Measurements from ENCODE around the gene CCNK.

CCNK gene

DNA sequence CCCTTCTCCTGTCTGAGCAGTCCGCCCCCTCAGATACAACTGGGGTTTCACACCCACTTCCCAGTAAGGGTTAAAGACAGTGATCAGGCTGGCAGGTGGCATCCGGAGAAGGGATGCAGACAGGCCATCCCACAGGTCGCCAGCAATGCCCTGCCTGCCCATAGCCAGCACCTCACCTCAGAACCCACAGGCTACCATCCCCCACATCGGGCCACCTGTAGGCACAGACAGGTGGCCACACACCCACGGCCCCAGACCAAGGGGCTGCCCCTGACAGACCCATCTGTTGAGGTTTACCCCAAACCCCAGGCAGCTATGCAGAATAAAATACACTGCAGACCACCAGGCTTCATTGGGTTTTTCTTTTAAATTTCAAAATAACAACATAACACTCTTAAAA lies 57.5 kb downstream of the CCNK start:
- DNase-seq = no peak

DNA sequence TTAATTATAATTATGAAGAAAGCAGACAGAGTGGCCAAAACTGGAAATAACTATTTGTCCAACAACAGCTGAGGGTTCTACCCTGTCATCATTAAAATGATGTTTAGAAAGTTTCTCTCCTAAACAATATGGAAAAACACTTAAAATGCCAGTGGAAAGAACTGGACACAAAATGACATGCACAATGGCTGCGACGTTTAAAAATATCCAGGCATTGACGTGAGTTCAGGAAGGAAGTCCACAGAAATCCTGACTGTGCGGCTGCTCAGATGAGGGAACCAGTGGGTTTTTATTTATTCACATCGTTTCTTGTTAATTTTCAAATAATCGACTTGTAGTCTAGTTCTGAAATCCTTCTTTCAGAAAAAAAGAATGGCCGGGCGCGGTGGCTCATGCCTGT lies 58.3 kb downstream of the CCNK start:
- no peak for DNase-seq

- DNase-seq = no peak
Observed at GRCh38 chr14:99540196-99541032, 59.2 kb downstream of the CCNK start.

- DNase-seq = no peak
Observed at GRCh38 chr14:99541211-99541610, 60.0 kb downstream of the CCNK start.

GRCh38 chr14:99541677-99542470 lies 60.7 kb downstream of the CCNK start:
- DNase-seq = no peak

GRCh38 chr14:99542566-99542965 lies 61.4 kb downstream of the CCNK start:
- DNase-seq = no peak

DNA sequence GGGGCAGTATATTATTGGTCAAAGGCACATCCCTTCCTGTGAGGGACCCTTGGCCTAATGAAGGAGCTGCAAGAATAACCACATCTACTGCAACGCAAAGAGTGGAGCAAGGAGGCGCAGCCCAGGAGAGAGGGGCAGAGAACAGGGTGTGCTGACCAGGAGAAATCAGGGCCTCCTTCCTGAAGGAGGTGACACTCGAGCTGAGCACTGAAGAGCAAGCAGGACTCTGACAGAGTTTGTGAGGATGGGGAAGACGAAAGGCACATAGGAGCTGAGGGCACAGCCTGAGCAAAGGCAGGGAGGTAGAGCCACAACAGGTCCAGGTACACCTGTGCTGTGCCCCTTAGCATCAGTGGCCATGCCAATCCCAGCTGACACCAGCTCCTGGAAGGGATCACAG lies 62.2 kb downstream of the CCNK start:
- no peak for DNase-seq

DNA sequence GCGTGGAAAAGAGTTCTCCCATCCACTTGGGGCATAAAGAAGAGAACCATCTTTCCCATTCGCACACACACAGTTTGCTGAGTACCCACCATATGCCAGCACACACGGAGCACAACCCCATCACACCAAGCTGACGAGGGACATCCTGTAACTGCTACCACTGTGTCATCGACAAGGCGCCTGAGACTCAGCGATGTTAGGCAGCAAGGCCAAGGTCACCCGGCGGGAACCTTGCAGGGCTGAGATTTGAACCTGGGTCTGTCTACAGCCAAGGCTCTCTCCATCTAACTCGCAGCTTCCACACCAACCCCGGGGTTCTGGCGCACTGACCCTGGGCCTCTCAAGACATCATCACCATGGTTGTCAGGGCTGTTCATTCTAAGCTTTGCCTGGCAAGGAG lies 62.8 kb downstream of the CCNK start:
- no peak for DNase-seq

- DNase-seq = no peak
Observed at GRCh38 chr14:99544991-99545390, 63.8 kb downstream of the CCNK start.

GRCh38 chr14:99545586-99545985 lies 64.4 kb downstream of the CCNK start:
- DNase-seq = no peak

DNA sequence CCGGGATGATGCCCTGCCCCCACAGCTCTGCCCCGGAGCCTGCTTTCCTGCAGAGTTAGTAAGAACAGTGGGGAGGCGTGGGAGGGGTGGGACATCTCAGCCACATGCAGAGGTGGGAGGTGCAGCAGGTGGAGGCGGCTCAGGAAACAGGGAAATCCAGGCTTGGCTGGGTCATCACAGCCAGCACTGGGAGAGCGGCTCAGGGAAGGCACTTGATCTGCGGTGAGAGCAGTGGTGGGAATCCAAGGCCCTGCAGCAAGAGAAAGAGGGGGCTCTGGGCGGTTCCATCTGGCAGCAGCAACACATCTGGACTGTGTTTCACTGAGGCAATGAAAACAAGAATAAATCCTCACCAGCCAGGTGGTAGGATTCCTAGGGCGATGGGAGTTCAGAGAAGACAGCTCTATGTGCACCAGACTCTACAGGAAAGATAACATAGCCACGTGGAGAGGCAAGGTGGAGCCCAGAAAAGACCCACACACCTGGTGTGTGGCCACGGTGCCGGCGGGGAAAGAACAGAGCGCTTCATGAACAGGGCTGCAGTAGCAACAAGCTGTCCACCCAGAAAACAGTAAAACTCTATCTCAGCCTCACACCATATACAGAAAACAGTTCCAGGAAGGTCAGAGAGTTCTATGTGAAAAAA lies 65.1 kb downstream of the CCNK start:
- no peak for DNase-seq

- no peak for DNase-seq
Observed at GRCh38 chr14:99548255-99548654, 67.0 kb downstream of the CCNK start.

- no peak for DNase-seq
Observed at GRCh38 chr14:99548871-99549515, 67.8 kb downstream of the CCNK start.

DNA sequence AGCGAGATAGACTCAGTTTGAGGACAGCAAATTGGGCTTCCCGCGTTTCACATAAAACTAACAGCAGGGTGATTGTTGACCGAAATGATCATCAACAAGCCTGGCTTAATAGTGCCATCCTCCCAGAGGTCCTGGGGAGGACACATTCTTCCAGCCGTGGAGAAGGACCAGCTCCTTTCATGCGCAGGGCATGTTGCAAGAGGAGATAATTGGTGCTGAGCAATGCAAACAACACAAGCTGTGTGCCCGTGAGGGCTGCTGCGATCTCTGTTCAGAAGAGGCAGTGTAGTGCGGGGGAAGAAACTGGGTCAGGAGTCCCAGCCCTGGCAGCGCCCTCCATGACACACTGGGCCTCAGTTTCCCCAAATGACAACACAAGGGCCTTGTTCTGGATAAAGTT lies 68.5 kb downstream of the CCNK start:
- no peak for DNase-seq

- DNase-seq = no peak
Observed at GRCh38 chr14:99550387-99550992, 69.3 kb downstream of the CCNK start.

GRCh38 chr14:99551034-99551922 lies 70.1 kb downstream of the CCNK start:
- DNase-seq = no peak

DNA sequence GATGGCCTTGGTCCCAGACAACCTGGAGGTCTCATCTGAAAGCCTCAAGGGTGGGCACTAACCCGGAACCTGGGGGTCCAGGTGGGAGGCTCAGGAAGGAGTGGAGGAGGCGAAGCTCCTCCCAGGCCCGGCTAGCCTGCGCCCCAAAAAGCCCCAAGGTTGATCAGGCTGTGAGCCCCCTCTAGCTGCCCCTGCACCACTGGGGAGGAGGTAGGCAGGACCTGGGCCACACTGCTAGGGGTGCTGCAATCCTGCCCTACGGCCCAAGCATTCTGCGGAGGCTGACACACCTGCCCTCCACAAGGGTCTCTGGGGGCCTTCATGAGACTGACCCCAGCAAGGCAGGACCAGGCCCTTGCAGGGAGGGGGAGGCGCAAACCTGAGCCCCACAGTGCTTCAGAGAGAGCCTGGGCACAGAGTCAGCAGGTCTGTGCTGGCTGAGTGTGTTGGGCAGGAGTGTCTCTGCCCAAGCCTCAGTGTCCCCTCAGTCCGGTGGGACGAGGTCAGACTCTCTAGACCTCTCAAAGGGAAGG lies 70.9 kb downstream of the CCNK start:
- DNase-seq = no peak

- DNase-seq = no peak
Observed at GRCh38 chr14:99552572-99553216, 71.5 kb downstream of the CCNK start.

DNA sequence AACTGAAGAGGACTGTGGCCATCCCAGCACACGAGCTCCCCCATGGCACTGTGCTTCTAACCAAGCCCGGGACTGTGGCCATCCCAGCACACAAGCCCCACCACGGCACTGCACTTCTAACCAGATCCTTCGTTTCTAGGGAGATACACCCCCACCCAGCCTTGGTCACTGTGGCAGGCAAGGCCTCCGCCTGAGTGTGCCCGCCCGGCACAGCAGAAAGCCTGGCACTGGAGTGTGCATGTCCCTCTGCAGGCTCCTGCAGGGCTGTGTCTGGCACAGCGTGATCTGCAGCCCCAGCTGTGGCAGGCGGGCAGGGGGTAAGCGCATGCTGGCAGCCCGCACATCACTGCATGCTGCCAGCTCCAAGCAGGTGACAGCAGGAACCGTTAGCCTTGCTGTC lies 73.0 kb downstream of the CCNK start:
- DNase-seq = no peak

GRCh38 chr14:99554757-99555531 lies 73.7 kb downstream of the CCNK start:
- no peak for DNase-seq

All from activated gamma-delta T cell (primary cell).